Testis (tissue), 3 donors: ENCODE data around the gene TMEM98. TPM values are rescaled to one million over a fixed set of nuclear protein-coding genes. Genes with fewer than 3 reads are reported as not detected.

Experiments used
- DNase-seq: peaks from one replicate; pipeline ENCODE4 v3.0.0-alpha.2; 2019
- H3K27ac ChIP-seq, 2 donors: fragments of 200-600 bp; sonication (generic); one replicate each; pipeline ENCODE4 v1.5.1; 2019
- H3K27me3 ChIP-seq: fragments of 200-600 bp; sonication (generic); one replicate; pipeline ENCODE4 v1.5.1; 2019
- H3K36me3 ChIP-seq: fragments of 200-600 bp; sonication (generic); one replicate; pipeline ENCODE4 v1.5.1; 2017; ENCODE audit warnings: low read depth; ENCODE audit errors: missing control alignments
- H3K4me1 ChIP-seq: fragments of 200-600 bp; sonication (generic); one replicate; pipeline ENCODE4 v1.5.1; 2019
- H3K4me3 ChIP-seq, 2 donors: fragments of 200-600 bp; sonication (generic); one replicate each; pipeline ENCODE4 v1.5.1; 2017 to 2019
- H3K9me3 ChIP-seq: fragments of 200-600 bp; sonication (generic); one replicate; pipeline ENCODE4 v1.5.1; 2017
- CTCF ChIP-seq, 3 experiments: fragments of 450-650 bp in 2 of 3; fragments of 200-600 bp in 1 of 3; sonication (generic) in 1 of 3; IDR thresholded peaks; one replicate each; pipeline ENCODE4 v1.5.1; 2016 to 2019; ENCODE audit warnings: antibody characterized with exemption in 3 of 3, mild to moderate bottlenecking in 2 of 3, moderate library complexity in 1 of 3
- POLR2A ChIP-seq: fragments of 450-650 bp; IDR thresholded peaks from one replicate; pipeline ENCODE4 v1.6.1; 2017; ENCODE audit warnings: antibody characterized with exemption, mild to moderate bottlenecking, moderate library complexity
- WGBS, 2 donors: methylation state at CpG; one replicate each; pipeline ENCODE4 v1.1.5; 2018; 5-methylcytosine and 5-hydroxymethylcytosine counted together
- intact Hi-C: fragments of 100-400 bp; cut with DNase I; formaldehyde crosslinking; loops from one replicate; pipeline ENCODE4 v1.15.1; 2023; ENCODE audit warnings: low total_unique reads
- polyA plus RNA-seq: library from polyadenylated mRNA; stranded (reverse); fragments of 350-450 nt; fragmentation: Illumina TruSeq; extraction: RNeasy Lipid Tissue Mini Kit (QIAGEN cat#74804); gene quantifications from one replicate; pipeline ENCODE4 v1.2.3, GENCODE V29; 2014; ENCODE audit warnings: low read depth, low replicate concordance; ENCODE audit not compliant: insufficient read depth
- total RNA-seq, 2 donors: library from RNA; depleted of rRNA; stranded (reverse); fragments of >200 nt; gene quantifications; one replicate each; pipeline ENCODE4 v1.2.3, GENCODE V29; 2016

The TMEM98 gene
- total and polyA plus RNA-seq, 3 donors from 2014 or later, result 39.0 to 66.9 (median 64.9) TPM

- no peaks in the 10 kb centered on the region for H3K9me3 ChIP-seq
- intact Hi-C loops, result no loop called here
- no peak for DNase-seq
- TF ChIP-seq CTCF (IDR thresholded peaks at IDR 0.05) (no peak), POLR2A (no peak)
- H3K36me3 ChIP-seq, result no peaks in the 10 kb centered on the region
- H3K4me3 ChIP-seq, result no peak overlapping the region
- WGBS, 2 donors, result 80 to 83% methylated on average over 6 of the region's 6 CpGs
- H3K27me3 ChIP-seq, result no peaks in the 10 kb centered on the region
- no peak overlapping the region for H3K27ac ChIP-seq
- peaks cover 3% of the 10 kb centered on the region for H3K4me1 ChIP-seq
Measured at GRCh38 chr17:32907583-32907982, 20.4 kb upstream of the TMEM98 start.

GRCh38 chr17:32909787-32910369 is 18.1 kb upstream of the TMEM98 start:
- 31 to 32% methylated on average over 4 of the region's 4 CpGs for WGBS, 2 donors
- Histone ChIP-seq H3K4me3 (no peak overlapping the region), H3K27ac (no peak overlapping the region), H3K4me1 (peaks cover 3% of the 10 kb centered on the region), H3K27me3 (no peaks in the 10 kb centered on the region), H3K9me3 (no peaks in the 10 kb centered on the region), H3K36me3 (no peaks in the 10 kb centered on the region)
- DNase-seq, result peak; percentile 88
- intact Hi-C loops, result no loop called here
- peak; percentile 31 to 78 (median 66) for TF ChIP-seq CTCF (IDR thresholded peaks at IDR 0.05)
- TF ChIP-seq POLR2A, result no peak

- 90 to 94% methylated on average over 3 of the region's 3 CpGs for WGBS, 2 donors
- DNase-seq, result no peak
- Histone ChIP-seq H3K9me3 (no peaks in the 10 kb centered on the region), H3K27ac (no peak overlapping the region), H3K4me1 (peaks cover 3% of the 10 kb centered on the region), H3K4me3 (no peak overlapping the region), H3K36me3 (no peaks in the 10 kb centered on the region), H3K27me3 (no peaks in the 10 kb centered on the region)
- TF ChIP-seq CTCF (IDR thresholded peaks at IDR 0.05) (no peak), POLR2A (no peak)
- intact Hi-C loops, result no loop called here
Measured at GRCh38 chr17:32910769-32911168, 17.2 kb upstream of the TMEM98 start.

- H3K27me3 ChIP-seq, result no peaks in the 10 kb centered on the region
- peak; percentile 77 for DNase-seq
- H3K36me3 ChIP-seq, result no peaks in the 10 kb centered on the region
- no peak overlapping the region for H3K4me3 ChIP-seq
- TF ChIP-seq POLR2A (no peak), CTCF (IDR thresholded peaks at IDR 0.05) (no peak)
- no peaks in the 10 kb centered on the region for H3K9me3 ChIP-seq
- H3K4me1 ChIP-seq, result peaks cover 3% of the 10 kb centered on the region
- intact Hi-C loops, result no loop called here
- WGBS, 2 donors, result 35 to 41% methylated on average over 10 of the region's 10 CpGs
- no peak overlapping the region for H3K27ac ChIP-seq
Measured at GRCh38 chr17:32912218-32912897, 15.6 kb upstream of the TMEM98 start.

GRCh38 chr17:32913593-32913992 is 14.4 kb upstream of the TMEM98 start:
- TF ChIP-seq POLR2A (no peak), CTCF (IDR thresholded peaks at IDR 0.05) (no peak)
- peaks cover 3% of the 10 kb centered on the region for H3K4me1 ChIP-seq
- H3K36me3 ChIP-seq, result no peaks in the 10 kb centered on the region
- no peak overlapping the region for H3K4me3 ChIP-seq
- intact Hi-C loops, result no loop called here
- no peak overlapping the region for H3K27ac ChIP-seq
- no peaks in the 10 kb centered on the region for H3K27me3 ChIP-seq
- 95 to 96% methylated on average over 7 of the region's 7 CpGs for WGBS, 2 donors
- DNase-seq, result no peak
- no peaks in the 10 kb centered on the region for H3K9me3 ChIP-seq
